Peyer's patch (tissue), 4 donors: ENCODE data around the gene F11R. TPM values are rescaled to one million over a fixed set of nuclear protein-coding genes. Genes with fewer than 3 reads are reported as not detected.
A peak's percentile ranks its signal among the peaks of the same experiment; 100 is the strongest.
"Not testable (repeated sequence)": the region's sequence is repeated elsewhere in the genome, so short reads cannot be mapped to it uniquely, and the experiment has no call there.

Experiments used
- DNase-seq, 3 donors: peaks; one replicate each; pipeline ENCODE4 v3.0.0-alpha.2; 2017 to 2019
- H3K27ac ChIP-seq, 4 donors: fragments of 200-600 bp; sonication (generic); one replicate each; pipeline ENCODE4 v1.5.1; 2016 to 2019
- H3K27me3 ChIP-seq, 2 donors: fragments of 200-600 bp; sonication (generic); one replicate each; pipeline ENCODE4 v1.5.1; 2019
- H3K36me3 ChIP-seq, 3 donors: fragments of 200-600 bp; sonication (generic); one replicate each; pipeline ENCODE4 v1.5.1; 2016 to 2019
- H3K4me1 ChIP-seq, 4 donors: fragments of 200-600 bp; sonication (generic); one replicate each; pipeline ENCODE4 v1.5.1; 2016 to 2019
- H3K4me3 ChIP-seq, 4 donors: fragments of 200-600 bp; sonication (generic); 1 replicate in 3 of 4; 2 replicates in 1 of 4; pipeline ENCODE4 v1.5.1; 2016 to 2019; ENCODE audit warnings: mild to moderate bottlenecking in 1 of 4
- H3K9me3 ChIP-seq, 4 donors: fragments of 200-600 bp; sonication (generic); one replicate each; pipeline ENCODE4 v1.5.1; 2016 to 2019; ENCODE audit warnings: mild to moderate bottlenecking in 1 of 4
- POLR2A ChIP-seq, 2 donors: fragments of 450-650 bp; IDR thresholded peaks; one replicate each; pipeline ENCODE4 v1.5.1; 2017; ENCODE audit warnings: antibody characterized with exemption in 2 of 2, mild to moderate bottlenecking in 2 of 2, moderate library complexity in 2 of 2
- total RNA-seq, 4 donors: library from RNA; depleted of rRNA; stranded (reverse); fragments of >200 nt; gene quantifications; one replicate each; pipeline ENCODE4 v1.1.0, GENCODE V29; 2016
- TF ChIP-seq, protein P1 (sequence below), 6 experiments: fragments of 450-650 bp in 4 of 6; fragments of 200-600 bp in 2 of 6; sonication (generic) in 1 of 6; IDR thresholded peaks; one replicate each; pipeline ENCODE4 v1.5.1; 2017 to 2019; ENCODE audit warnings: antibody characterized with exemption in 6 of 6, mild to moderate bottlenecking in 3 of 6, moderate library complexity in 1 of 6

Gene F11R
- total RNA-seq, 4 donors from 2014 or later = 28.9 to 138 (median 110) TPM

DNA sequence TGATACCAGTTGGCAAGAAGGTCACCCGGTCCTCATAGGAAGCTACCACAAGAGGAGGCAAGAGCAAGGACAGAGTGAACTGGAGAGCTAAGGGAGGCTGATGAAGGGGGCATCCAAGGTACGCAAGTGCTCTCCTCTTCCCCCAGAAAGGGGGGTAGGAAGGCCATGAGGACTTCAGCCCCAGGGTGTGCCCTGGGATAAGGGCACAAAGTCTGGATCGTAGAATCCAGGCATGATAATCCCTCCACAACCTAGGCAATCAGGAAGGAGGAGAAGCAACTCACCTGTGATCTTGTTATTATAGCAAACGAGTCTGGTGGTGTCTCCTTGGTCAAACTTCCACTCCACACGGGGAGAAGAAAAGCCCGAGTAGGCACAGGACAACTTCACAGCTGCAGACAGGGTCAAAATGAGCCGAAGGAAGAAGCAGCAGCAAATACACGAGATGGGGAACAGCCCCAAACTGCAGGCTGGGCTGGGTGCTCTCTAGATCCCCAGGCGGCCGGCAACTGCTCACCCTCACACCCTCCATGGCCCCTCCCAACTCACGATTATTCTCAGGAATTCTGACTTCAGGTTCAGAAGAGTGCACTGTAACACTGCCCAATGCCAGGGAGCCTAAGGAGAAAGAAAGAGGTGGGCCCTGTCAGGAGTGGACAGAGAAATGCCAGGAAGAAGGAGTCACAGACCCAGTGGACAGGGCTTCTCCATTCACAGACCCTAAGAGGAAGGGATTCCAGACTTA is 20.0 kb downstream of the F11R start:
- Histone ChIP-seq H3K27me3 (no peaks in the 10 kb centered on the region), H3K4me3 (no peak overlapping the region), H3K27ac (peak overlapping the region in 2 of 4 donors; percentile 39 to 56), H3K9me3 (no peaks in the 10 kb centered on the region), H3K36me3 (peaks cover 0 to 22% (median 0%) of the 10 kb centered on the region in 3 donors), H3K4me1 (peaks cover 0 to 26% (median 2%) of the 10 kb centered on the region in 4 donors)
- TF ChIP-seq, protein P1, sequence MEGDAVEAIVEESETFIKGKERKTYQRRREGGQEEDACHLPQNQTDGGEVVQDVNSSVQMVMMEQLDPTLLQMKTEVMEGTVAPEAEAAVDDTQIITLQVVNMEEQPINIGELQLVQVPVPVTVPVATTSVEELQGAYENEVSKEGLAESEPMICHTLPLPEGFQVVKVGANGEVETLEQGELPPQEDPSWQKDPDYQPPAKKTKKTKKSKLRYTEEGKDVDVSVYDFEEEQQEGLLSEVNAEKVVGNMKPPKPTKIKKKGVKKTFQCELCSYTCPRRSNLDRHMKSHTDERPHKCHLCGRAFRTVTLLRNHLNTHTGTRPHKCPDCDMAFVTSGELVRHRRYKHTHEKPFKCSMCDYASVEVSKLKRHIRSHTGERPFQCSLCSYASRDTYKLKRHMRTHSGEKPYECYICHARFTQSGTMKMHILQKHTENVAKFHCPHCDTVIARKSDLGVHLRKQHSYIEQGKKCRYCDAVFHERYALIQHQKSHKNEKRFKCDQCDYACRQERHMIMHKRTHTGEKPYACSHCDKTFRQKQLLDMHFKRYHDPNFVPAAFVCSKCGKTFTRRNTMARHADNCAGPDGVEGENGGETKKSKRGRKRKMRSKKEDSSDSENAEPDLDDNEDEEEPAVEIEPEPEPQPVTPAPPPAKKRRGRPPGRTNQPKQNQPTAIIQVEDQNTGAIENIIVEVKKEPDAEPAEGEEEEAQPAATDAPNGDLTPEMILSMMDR (IDR thresholded peaks at IDR 0.05) = no peak
- TF ChIP-seq POLR2A (IDR thresholded peaks at IDR 0.05) = no peak
- no peak for DNase-seq

DNA sequence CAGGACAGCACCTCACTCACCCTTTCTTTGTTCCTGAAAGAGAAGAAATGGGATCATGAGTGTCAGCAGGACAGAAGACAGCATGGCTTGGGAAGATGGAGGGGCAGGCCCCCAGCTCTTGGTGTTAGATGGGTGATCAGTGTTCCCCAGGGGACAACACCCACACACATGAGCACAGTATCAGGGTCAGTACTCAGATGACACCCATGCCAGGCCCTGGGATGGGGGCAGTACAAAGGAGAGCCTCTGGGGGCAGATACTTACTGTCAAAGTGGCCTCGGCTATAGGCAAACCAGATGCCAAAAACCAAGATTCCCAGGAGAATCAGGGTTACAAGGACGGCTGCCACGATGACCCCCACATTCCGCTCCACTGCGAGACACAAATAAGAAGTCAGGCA is 21.6 kb downstream of the F11R start:
- DNase-seq = no peak
- Histone ChIP-seq H3K4me3 (no peak overlapping the region), H3K27me3 (no peaks in the 10 kb centered on the region), H3K36me3 (peaks cover 0 to 22% (median 0%) of the 10 kb centered on the region in 3 donors), H3K4me1 (peaks cover 0 to 26% (median 2%) of the 10 kb centered on the region in 4 donors), H3K9me3 (no peaks in the 10 kb centered on the region), H3K27ac (no peak overlapping the region)
- TF ChIP-seq POLR2A (IDR thresholded peaks at IDR 0.05) = no peak
- TF ChIP-seq, protein P1 (IDR thresholded peaks at IDR 0.05) = no peak

DNA sequence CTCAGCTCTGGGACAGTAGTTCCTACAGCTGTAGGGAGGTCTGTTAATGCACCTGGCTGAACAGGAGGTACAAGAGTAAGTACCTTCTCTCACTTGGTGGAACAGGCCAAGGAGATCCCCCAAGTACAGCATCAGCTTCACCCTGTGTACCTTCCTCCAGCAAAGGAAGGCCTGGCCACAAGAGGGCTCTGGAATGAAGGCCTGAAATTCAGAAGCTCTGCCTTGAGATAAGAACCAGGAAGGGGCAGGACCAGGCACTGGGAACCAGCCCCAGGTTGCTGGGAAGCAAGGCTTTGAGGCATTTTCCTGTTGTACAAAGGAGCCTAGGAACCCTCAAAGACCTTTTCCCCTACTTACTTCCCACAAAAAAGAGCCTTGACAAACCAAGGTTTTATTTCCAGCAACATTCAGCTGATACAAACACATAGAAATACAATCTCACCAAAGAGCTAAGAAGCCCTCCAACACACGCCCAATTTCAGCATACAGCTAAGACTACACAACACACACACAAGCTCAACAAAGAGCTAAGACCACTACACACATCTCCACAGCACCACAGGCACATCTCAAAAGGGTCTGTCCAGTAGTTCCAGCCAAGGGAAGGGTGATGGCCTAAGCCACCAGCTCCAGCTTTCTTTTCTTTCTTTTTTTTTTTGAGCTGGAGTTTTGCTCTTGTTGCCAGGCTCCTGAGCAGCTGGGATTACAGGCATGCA is 23.5 kb downstream of the F11R start:
- TF ChIP-seq, protein P1 (IDR thresholded peaks at IDR 0.05) = peak; percentile 25 to 81 (median 64)
- TF ChIP-seq POLR2A (IDR thresholded peaks at IDR 0.05) = no peak
- Histone ChIP-seq H3K36me3 (peaks cover 0 to 22% (median 0%) of the 10 kb centered on the region in 3 donors), H3K9me3 (no peaks in the 10 kb centered on the region), H3K4me3 (no peak overlapping the region), H3K27me3 (no peaks in the 10 kb centered on the region), H3K27ac (peak overlapping the region in 3 of 4 donors; percentile 3 to 72 (median 59)), H3K4me1 (peaks cover 0 to 26% (median 2%) of the 10 kb centered on the region in 4 donors)
- peak; percentile 63 to 87 (median 72) for DNase-seq

DNA sequence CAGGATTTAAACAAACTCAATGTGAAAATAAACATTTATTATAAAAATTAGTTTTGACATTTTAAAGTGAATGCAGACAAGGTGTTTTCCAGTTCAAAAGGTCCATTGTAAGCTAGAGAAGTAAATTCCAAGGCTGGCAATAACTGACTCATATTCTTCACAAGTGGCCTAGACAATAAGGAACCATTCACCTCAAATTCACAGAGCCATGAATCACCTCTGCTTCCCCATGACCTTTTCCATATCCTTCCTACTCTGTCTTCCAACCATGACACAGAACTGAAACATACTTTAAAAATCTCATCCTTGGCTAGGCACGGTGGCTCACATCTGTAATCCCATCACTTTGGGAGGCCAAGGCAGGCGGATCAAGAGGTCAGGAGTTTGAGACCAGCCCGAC is 24.8 kb downstream of the F11R start:
- TF ChIP-seq, protein P1 (IDR thresholded peaks at IDR 0.05) = no peak
- no peak for TF ChIP-seq POLR2A (IDR thresholded peaks at IDR 0.05)
- no peaks in the 10 kb centered on the region for H3K9me3 ChIP-seq
- H3K4me1 ChIP-seq = peaks cover 0 to 17% (median 2%) of the 10 kb centered on the region in 4 donors
- peaks cover 0 to 22% (median 0%) of the 10 kb centered on the region in 3 donors for H3K36me3 ChIP-seq
- DNase-seq = no peak
- no peaks in the 10 kb centered on the region for H3K27me3 ChIP-seq
- no peak overlapping the region for H3K4me3 ChIP-seq
- H3K27ac ChIP-seq = peak overlapping the region in 2 of 4 donors; percentile 24 to 72

DNA sequence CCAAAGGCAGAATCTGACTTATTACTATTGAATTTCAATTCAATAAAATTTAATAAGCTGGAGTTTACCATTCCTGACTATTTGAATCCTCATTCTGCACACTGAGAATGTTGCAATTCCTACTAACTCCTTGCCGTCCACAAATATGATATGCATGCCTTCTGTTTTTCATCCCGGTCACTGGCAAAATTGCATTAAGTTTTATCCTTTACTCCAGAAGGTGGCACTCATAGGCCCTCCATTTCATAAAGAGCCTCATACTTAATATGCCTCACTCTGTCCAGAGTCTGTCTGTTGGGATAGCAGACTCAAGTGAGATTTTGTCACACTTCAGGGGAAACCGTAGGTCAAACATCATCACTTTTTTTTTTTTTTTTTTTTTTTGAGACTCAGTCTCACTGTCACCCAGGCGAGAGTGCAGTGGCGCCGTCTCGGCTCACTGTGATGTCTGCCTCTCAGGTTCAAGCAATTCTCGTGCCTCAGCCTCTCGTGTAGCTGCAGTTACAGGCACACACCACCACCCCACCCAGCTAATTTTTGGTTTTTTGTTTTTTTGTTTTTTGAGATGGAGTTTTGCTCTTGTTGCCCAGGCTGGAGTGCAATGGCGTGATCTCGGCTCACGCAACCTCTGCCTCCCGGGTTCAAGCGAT is 27.3 kb downstream of the F11R start:
- Histone ChIP-seq H3K4me1 (peaks cover 0 to 9% (median 2%) of the 10 kb centered on the region in 4 donors), H3K4me3 (no peak overlapping the region), H3K27ac (no peak overlapping the region), H3K9me3 (no peaks in the 10 kb centered on the region), H3K27me3 (no peaks in the 10 kb centered on the region), H3K36me3 (no peaks in the 10 kb centered on the region)
- no peak for DNase-seq
- TF ChIP-seq, protein P1 (IDR thresholded peaks at IDR 0.05) = peak in 3 of 6 experiments; percentile 45 to 63 (median 52)
- TF ChIP-seq POLR2A (IDR thresholded peaks at IDR 0.05) = no peak

DNA sequence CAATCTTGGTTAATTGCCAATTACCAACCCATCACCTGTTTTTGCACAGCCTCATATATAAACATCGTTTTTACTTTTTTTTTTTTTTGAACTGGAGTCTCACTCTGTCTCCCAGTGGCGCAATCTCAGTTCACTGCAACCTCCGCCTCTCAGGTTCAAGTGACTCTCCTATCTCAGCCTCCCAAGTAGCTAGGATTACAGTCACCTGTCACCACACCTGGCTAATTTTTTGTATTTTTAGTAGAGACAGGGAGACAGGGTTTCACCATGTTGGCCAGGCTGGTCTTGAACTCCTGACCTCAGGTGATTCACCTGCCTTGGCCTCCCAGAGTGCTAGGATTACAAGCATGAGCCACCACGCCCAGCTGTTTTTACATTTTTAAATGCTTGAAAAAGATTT is 28.9 kb downstream of the F11R start:
- not testable (repeated sequence) for H3K9me3 ChIP-seq, H3K4me1 ChIP-seq, H3K27me3 ChIP-seq

More for the DNA sequence above, 28.9 kb downstream of the F11R start:
- H3K36me3 ChIP-seq, H3K27ac ChIP-seq, DNase-seq, H3K4me3 ChIP-seq: not testable (repeated sequence)
